GM19035 (cell line): Measurements from ENCODE around the gene CKMT1B.
"Not testable (repeated sequence)": the region's sequence is repeated elsewhere in the genome, so short reads cannot be mapped to it uniquely, and the experiment has no call there.

Source experiments
- ATAC-seq: cut with Tn5 transposase; IDR thresholded peaks from one replicate; pipeline ENCODE4 v1.9.1; 2021; ENCODE audit not compliant: unreplicated experiment

CKMT1B gene

DNA sequence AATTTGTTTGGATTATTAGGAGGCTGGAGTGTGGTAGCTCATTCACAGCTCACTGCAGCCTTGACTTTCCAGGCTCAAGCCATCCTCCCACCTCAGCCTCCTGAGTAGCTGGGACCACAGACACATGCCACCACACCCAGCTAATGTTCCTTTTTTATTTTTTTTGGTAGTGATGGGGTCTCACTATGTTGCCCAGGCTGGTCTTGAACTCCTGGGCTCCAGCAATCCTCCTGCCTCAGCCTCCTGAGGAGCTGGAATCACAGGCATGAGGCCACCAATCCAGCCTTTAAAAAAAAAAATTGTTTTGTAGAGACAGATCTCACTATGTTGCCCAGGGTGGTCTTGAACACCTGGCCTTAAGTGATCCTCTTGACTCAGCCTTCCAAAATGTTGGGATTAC, 33.1 kb downstream of the CKMT1B start:
- ATAC-seq = not testable (repeated sequence)

DNA sequence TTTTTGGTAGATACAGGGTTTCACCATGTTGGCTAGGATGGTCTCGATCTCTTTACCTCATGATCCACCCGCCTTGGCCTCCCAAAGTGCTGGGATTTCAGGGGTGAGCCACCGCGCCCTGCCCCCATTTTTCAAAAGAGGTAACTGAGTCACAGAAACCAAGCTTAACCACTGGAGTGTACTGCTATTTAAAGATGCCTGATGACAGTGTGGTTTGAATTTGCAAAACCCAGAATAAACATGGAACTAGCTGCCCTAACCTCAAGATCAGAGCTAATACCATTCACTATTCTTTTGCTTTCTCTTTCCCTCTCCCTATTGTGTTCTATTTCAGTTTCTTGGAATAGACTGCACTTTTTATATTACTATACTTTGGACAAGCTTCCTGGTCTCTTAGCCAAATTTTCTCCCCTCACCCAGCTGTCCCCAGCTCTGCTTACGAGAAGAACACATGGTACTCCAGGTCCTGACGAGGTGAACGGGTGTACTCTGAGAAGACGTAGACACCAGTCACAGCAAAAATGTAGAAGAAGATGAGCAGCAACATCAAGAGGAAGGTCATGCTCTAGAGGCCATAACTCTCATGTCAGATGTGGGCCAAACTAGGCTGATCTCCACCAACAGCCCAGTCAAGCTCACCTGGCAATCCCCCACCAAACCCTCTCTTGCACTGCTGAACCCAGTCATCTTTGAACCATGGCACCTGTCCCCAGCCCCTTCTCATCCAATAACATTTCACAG, 44.8 kb downstream of the CKMT1B start:
- ATAC-seq = not testable (repeated sequence)
